ENCODE measurements around the gene RTL3.

- TF ChIP-seq EZH2 (IDR thresholded peaks at IDR 0.05; ENCODE audit: borderline replicate concordance, low read length), result no peak
- no peak for TF ChIP-seq CTCF (conservative IDR thresholded peaks at IDR 0.05 in 1 of 2, IDR thresholded peaks at IDR 0.05 in 1 of 2; ENCODE audit: extremely low read depth in 1 of 2, insufficient read depth in 1 of 2, low read depth in 1 of 2, low read length in 2 of 2)
Measured at GRCh38 chrX:78659955-78660354, 827 bp upstream of the RTL3 start.
